ENCODE measurements around the gene ZNF446. TPM values are rescaled to one million over a fixed set of nuclear protein-coding genes. Genes with fewer than 3 reads are reported as not detected.
A peak's percentile ranks its signal among the peaks of the same experiment; 100 is the strongest.

ZNF446 gene
- total RNA-seq, 6 experiments from 2014 or later = 1.4 to 5.4 (median 4.1) TPM

DNA sequence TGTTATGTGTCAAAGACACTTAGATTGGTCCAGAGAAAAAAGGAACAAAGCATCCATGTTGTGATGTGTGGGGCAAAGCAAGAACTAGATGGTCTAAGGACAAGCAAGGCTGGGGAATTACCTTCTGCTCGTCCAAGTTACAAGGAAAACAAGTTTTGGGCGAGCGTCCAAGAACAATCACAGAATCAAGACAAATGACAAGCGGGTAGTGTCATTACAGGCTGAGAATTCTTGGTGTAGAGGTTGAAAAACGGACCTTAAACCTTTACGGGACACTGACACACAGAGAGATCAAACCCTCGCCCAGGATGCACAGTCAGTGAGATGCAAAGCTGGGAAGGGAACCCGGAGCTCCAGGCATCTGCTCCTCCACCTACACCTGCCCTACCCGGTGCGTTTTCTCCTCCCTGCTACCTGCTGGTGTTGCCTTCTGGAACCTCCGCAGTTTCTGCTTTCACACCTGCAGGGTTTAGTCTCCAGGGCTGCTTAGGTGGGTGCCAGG lies 25.2 kb upstream of the ZNF446 start:
- Histone ChIP-seq H3K4me3 (peak overlapping the region; percentile 88 to 100 (median 94)), H3K27ac (no peak overlapping the region), H3K36me3 (no peaks in the 10 kb centered on the region), H3K9me3 (no peaks in the 10 kb centered on the region), H3K4me1 (peaks cover 0 to 10% (median 3%) of the 10 kb centered on the region in 4 donors), H3K27me3 (no peaks in the 10 kb centered on the region)
- WGBS (ENCODE audit: insufficient coverage, low coverage, low lambda C conversion rate, missing lambda C conversion rate) = 4% methylated on average over 8 of the region's 11 CpGs
- peak in 1 of 3 donors; percentile 47 for DNase-seq
- TF ChIP-seq, protein P1, sequence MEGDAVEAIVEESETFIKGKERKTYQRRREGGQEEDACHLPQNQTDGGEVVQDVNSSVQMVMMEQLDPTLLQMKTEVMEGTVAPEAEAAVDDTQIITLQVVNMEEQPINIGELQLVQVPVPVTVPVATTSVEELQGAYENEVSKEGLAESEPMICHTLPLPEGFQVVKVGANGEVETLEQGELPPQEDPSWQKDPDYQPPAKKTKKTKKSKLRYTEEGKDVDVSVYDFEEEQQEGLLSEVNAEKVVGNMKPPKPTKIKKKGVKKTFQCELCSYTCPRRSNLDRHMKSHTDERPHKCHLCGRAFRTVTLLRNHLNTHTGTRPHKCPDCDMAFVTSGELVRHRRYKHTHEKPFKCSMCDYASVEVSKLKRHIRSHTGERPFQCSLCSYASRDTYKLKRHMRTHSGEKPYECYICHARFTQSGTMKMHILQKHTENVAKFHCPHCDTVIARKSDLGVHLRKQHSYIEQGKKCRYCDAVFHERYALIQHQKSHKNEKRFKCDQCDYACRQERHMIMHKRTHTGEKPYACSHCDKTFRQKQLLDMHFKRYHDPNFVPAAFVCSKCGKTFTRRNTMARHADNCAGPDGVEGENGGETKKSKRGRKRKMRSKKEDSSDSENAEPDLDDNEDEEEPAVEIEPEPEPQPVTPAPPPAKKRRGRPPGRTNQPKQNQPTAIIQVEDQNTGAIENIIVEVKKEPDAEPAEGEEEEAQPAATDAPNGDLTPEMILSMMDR (IDR thresholded peaks at IDR 0.05) = no peak
- no peak for TF ChIP-seq POLR2A (IDR thresholded peaks at IDR 0.05)
- peak; percentile 11 to 41 (median 19) for ATAC-seq
- intact Hi-C loops (cut with DNase I) = no loop called here

DNA sequence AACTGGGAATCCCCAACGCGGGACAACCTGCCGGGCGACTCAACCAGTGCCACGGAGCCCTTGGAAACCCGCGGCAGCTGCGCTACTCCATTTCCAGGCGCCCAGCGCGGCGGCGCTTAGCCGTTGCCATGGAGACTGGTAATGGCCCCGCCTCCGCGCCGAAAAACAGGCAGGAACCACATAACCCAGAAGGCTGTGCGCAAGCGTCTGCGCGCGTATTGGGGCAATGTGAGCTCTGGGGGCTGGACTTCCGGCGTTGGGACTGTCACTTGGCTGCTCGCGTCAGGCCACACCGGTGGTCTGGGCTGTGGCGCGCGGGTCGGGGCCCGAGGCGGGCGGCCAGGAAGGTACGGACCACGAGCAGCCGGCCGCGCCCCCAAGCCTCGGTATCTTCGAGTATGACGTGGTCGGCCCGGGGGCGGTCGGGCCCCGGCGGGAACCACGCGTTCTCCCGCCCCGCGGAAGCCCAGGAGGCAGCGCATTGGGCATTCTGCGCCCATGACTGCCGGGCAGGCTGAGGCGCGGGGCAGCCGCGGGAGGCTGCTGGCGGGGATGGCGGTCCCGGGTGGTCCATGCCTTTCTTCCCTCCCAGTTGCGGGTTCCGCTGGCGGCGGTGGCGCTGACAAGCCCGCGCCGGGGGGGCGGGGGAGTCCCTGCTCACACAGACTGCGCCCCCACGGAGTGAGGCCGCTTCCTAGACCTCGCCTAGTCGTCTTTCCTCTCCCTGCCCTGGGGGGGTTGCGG lies 24.6 kb upstream of the ZNF446 start, which contains the start of gene ZNF324B:
Gene ZNF324B (plus strand): TSS at position 265 of the 744 bp plus-strand sequence. CDS start 2,080 bp downstream, outside the sequence.
- Histone ChIP-seq H3K4me3 (peak within 1 kb of the TSS; percentile 88 to 100 (median 94)), H3K4me1 (peaks cover 0 to 10% (median 3%) of the 10 kb centered on the region in 4 donors), H3K27ac (peak within 1 kb of the TSS in 1 of 3 donors; percentile 18), H3K36me3 (no peaks in the 10 kb centered on the region), H3K27me3 (no peaks in the 10 kb centered on the region), H3K9me3 (no peaks in the 10 kb centered on the region)
- ATAC-seq (peak; percentile 98 to 99 (median 98)), DNase-seq (peak; percentile 96 to 98 (median 97))
- under 1% methylated on average over 24 of the region's 79 CpGs for WGBS (ENCODE audit: insufficient coverage, low coverage, low lambda C conversion rate, missing lambda C conversion rate)
- TF ChIP-seq, protein P1 (IDR thresholded peaks at IDR 0.05) = no peak
- peak; percentile 54 for TF ChIP-seq POLR2A (IDR thresholded peaks at IDR 0.05)
- intact Hi-C loops (cut with DNase I) = no loop called here

DNA sequence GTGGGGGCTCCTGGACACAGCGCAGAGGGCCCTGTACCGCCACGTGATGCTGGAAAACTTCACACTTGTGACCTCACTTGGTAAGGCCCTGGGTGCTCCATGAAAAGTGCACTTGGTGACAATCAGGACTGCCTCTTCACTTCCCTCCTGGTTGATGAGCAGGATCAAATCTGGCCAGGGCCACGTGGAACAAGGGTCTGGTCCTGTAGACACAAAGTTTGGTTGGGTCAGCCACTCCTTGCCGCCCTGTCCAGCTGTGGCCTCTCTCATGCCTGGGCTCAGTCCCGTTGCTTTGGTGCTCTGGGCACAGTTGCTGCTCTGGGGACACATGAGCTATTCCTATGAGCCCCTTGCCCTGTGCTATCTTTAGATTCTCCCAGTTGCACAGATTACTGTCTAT lies 22.4 kb upstream of the ZNF446 start:
- Histone ChIP-seq H3K36me3 (no peaks in the 10 kb centered on the region), H3K27me3 (no peaks in the 10 kb centered on the region), H3K4me3 (no peak overlapping the region), H3K4me1 (peaks cover 0 to 10% (median 3%) of the 10 kb centered on the region in 4 donors), H3K27ac (no peak overlapping the region), H3K9me3 (no peaks in the 10 kb centered on the region)
- TF ChIP-seq POLR2A (IDR thresholded peaks at IDR 0.05) = no peak
- TF ChIP-seq, protein P1 (IDR thresholded peaks at IDR 0.05) = no peak
- 100% methylated on average over 1 of the region's 6 CpGs for WGBS (ENCODE audit: insufficient coverage, low coverage, low lambda C conversion rate, missing lambda C conversion rate)
- ATAC-seq (no peak), DNase-seq (no peak)
- intact Hi-C loops (cut with DNase I) = no loop called here

DNA sequence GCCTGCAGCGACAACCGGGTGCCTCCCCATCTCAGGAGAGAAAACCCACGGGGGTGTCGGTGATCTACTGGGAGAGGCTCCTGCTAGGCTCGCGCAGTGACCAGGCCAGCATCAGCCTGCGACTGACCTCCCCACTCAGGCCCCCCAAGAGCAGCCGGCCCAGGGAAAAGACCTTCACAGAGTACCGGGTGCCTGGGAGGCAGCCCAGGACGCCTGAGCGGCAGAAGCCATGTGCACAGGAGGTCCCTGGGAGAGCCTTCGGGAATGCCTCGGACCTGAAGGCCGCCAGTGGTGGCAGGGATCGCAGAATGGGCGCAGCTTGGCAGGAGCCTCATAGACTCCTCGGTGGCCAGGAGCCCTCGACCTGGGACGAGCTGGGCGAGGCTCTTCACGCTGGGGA lies 20.8 kb upstream of the ZNF446 start:
- peaks cover 0 to 10% (median 3%) of the 10 kb centered on the region in 4 donors for H3K4me1 ChIP-seq
- ATAC-seq (no peak), DNase-seq (peak in 1 of 3 donors; percentile 48)
- intact Hi-C loops (cut with DNase I) = no loop called here
- H3K27ac ChIP-seq = no peak overlapping the region
- H3K27me3 ChIP-seq = no peaks in the 10 kb centered on the region
- no peaks in the 10 kb centered on the region for H3K36me3 ChIP-seq
- no peaks in the 10 kb centered on the region for H3K9me3 ChIP-seq
- no peak overlapping the region for H3K4me3 ChIP-seq
- TF ChIP-seq, protein P1 (IDR thresholded peaks at IDR 0.05) = no peak
- TF ChIP-seq POLR2A (IDR thresholded peaks at IDR 0.05) = no peak
- no CpG with 5 or more reads among the region's 21 CpGs for WGBS (ENCODE audit: insufficient coverage, low coverage, low lambda C conversion rate, missing lambda C conversion rate)

Measured in right lobe of liver (tissue), 6 donors.